ENCODE data around the gene RPF1.

GRCh38 chr1:84476225-84476624 is 2.8 kb upstream of the RPF1 start:
- TF ChIP-seq, protein P1, sequence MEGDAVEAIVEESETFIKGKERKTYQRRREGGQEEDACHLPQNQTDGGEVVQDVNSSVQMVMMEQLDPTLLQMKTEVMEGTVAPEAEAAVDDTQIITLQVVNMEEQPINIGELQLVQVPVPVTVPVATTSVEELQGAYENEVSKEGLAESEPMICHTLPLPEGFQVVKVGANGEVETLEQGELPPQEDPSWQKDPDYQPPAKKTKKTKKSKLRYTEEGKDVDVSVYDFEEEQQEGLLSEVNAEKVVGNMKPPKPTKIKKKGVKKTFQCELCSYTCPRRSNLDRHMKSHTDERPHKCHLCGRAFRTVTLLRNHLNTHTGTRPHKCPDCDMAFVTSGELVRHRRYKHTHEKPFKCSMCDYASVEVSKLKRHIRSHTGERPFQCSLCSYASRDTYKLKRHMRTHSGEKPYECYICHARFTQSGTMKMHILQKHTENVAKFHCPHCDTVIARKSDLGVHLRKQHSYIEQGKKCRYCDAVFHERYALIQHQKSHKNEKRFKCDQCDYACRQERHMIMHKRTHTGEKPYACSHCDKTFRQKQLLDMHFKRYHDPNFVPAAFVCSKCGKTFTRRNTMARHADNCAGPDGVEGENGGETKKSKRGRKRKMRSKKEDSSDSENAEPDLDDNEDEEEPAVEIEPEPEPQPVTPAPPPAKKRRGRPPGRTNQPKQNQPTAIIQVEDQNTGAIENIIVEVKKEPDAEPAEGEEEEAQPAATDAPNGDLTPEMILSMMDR (conservative IDR thresholded peaks at IDR 0.05) = no peak
- no peak for TF ChIP-seq EZH2 (IDR thresholded peaks at IDR 0.05; ENCODE audit: low read depth)
